Neutrophil (primary cell): ENCODE results near the gene CCDC71.

Experiments used
- H3K27ac ChIP-seq: fragments of 200-600 bp; sonication (generic); 2 replicates; pipeline ENCODE4 v1.5.1; 2016; ENCODE audit warnings: mild to moderate bottlenecking, moderate library complexity
- H3K27me3 ChIP-seq: fragments of 200-600 bp; sonication (generic); 2 replicates; pipeline ENCODE4 v1.6.0; 2016; ENCODE audit warnings: mild to moderate bottlenecking
- H3K36me3 ChIP-seq: fragments of 200-600 bp; sonication (generic); 2 replicates; pipeline ENCODE4 v1.5.1; 2017
- H3K4me1 ChIP-seq, 2 experiments: fragments of 200-600 bp in 1 of 2; sonication (generic) in 1 of 2; 1 replicate in 1 of 2; 2 replicates in 1 of 2; pipeline versions ENCODE4 v1.5.1 to v1.6.1; 2013 to 2016; ENCODE audit warnings: low read depth in 1 of 2, low read length in 1 of 2, mild to moderate bottlenecking in 1 of 2, moderate library complexity in 1 of 2; ENCODE audit not compliant: control insufficient read depth in 1 of 2, insufficient read depth in 1 of 2
- H3K4me3 ChIP-seq, 2 experiments: fragments of 200-600 bp in 1 of 2; sonication (generic) in 1 of 2; 1 replicate in 1 of 2; 2 replicates in 1 of 2; pipeline ENCODE4 v1.5.1; 2013 to 2016; ENCODE audit warnings: low read depth in 1 of 2, low read length in 1 of 2, mild to moderate bottlenecking in 1 of 2, moderate library complexity in 1 of 2
- H3K9me3 ChIP-seq: fragments of 200-600 bp; sonication (generic); 2 replicates; pipeline ENCODE4 v1.5.1; 2016
- CTCF ChIP-seq: fragments of 200-600 bp; sonication (generic); IDR thresholded peaks from 2 replicates; pipeline ENCODE4 v1.5.1; 2016; ENCODE audit warnings: antibody characterized with exemption

The CCDC71 gene

GRCh38 chr3:49134471-49135265 lies 31.5 kb downstream of the CCDC71 start:
- no peaks in the 10 kb centered on the region for H3K36me3 ChIP-seq
- no peak for TF ChIP-seq CTCF
- no peak overlapping the region for H3K27ac ChIP-seq
- H3K4me3 ChIP-seq = no peak overlapping the region
- H3K4me1 ChIP-seq = peaks cover 10 to 14% of the 10 kb centered on the region in 2 experiments
- peaks cover 19% of the 10 kb centered on the region for H3K27me3 ChIP-seq
- no peaks in the 10 kb centered on the region for H3K9me3 ChIP-seq

GRCh38 chr3:49133226-49133951 lies 32.7 kb downstream of the CCDC71 start:
- Histone ChIP-seq H3K4me1 (peaks cover 10 to 14% of the 10 kb centered on the region in 2 experiments), H3K27me3 (peaks cover 17% of the 10 kb centered on the region), H3K9me3 (no peaks in the 10 kb centered on the region), H3K27ac (no peak overlapping the region), H3K36me3 (no peaks in the 10 kb centered on the region), H3K4me3 (peak overlapping the region; percentile 1 to 38)
- no peak for TF ChIP-seq CTCF

- Histone ChIP-seq H3K4me3 (peak within 1 kb of the TSS; percentile 1 to 38), H3K27me3 (peaks cover 17% of the 10 kb centered on the region), H3K36me3 (no peaks in the 10 kb centered on the region), H3K4me1 (peaks cover 10 to 14% of the 10 kb centered on the region in 2 experiments), H3K9me3 (no peaks in the 10 kb centered on the region), H3K27ac (no peak within 1 kb of the TSS)
- no peak for TF ChIP-seq CTCF
Observed at GRCh38 chr3:49132437-49133225, 33.5 kb downstream of the CCDC71 start, which contains the start of gene LAMB2. LAMB2 (minus strand) TSS chr3:49133050; CDS start chr3:49132867, 183 bp downstream.

- TF ChIP-seq CTCF = no peak
- H3K27ac ChIP-seq = no peak overlapping the region
Observed at GRCh38 chr3:49132073-49132436, 34.1 kb downstream of the CCDC71 start.

GRCh38 chr3:49131576-49131975 lies 34.6 kb downstream of the CCDC71 start:
- H3K9me3 ChIP-seq = no peaks in the 10 kb centered on the region
- peaks cover 17% of the 10 kb centered on the region for H3K27me3 ChIP-seq
- TF ChIP-seq CTCF = no peak
- H3K36me3 ChIP-seq = no peaks in the 10 kb centered on the region
- peaks cover 10 to 14% of the 10 kb centered on the region in 2 experiments for H3K4me1 ChIP-seq
- H3K4me3 ChIP-seq = no peak overlapping the region
- no peak overlapping the region for H3K27ac ChIP-seq

More at GRCh38 chr3:49132073-49132436, 34.1 kb downstream of the CCDC71 start:
- H3K4me1 ChIP-seq = peaks cover 10 to 14% of the 10 kb centered on the region in 2 experiments
- peaks cover 17% of the 10 kb centered on the region for H3K27me3 ChIP-seq
- no peaks in the 10 kb centered on the region for H3K9me3 ChIP-seq
- H3K36me3 ChIP-seq = no peaks in the 10 kb centered on the region
- no peak overlapping the region for H3K4me3 ChIP-seq
